Esophagus squamous epithelium (tissue), 5 donors: ENCODE data around the gene ARL13A. TPM values are rescaled to one million over a fixed set of nuclear protein-coding genes. Genes with fewer than 3 reads are reported as not detected.
"Not testable (repeated sequence)": the region's sequence is repeated elsewhere in the genome, so short reads cannot be mapped to it uniquely, and the experiment has no call there.

Source experiments
- DNase-seq: peaks from one replicate; lab custom pipeline; 2025; lab: John Stamatoyannopoulos, UW
- H3K27ac ChIP-seq, 4 donors: fragments of 200-600 bp; sonication (generic); one replicate each; pipeline ENCODE4 v1.5.1; 2016 to 2019; ENCODE audit warnings: mild to moderate bottlenecking in 1 of 4
- H3K27me3 ChIP-seq, 4 donors: fragments of 200-600 bp; sonication (generic); 1 replicate in 3 of 4; 2 replicates in 1 of 4; pipeline versions ENCODE4 v1.5.1 to v1.6.0; 2017 to 2021; ENCODE audit warnings: antibody characterized with exemption in 1 of 4
- H3K36me3 ChIP-seq, 3 donors: fragments of 200-600 bp; sonication (generic); one replicate each; pipeline ENCODE4 v1.5.1; 2016 to 2019
- H3K4me1 ChIP-seq, 3 donors: fragments of 200-600 bp; sonication (generic); one replicate each; pipeline ENCODE4 v1.5.1; 2017 to 2019
- H3K4me3 ChIP-seq, 4 donors: fragments of 200-600 bp; sonication (generic); 1 replicate in 3 of 4; 2 replicates in 1 of 4; pipeline ENCODE4 v1.5.1; 2016 to 2019; ENCODE audit warnings: mild to moderate bottlenecking in 2 of 4, moderate library complexity in 1 of 4
- H3K9me3 ChIP-seq, 3 donors: fragments of 200-600 bp; sonication (generic); one replicate each; pipeline ENCODE4 v1.5.1; 2016 to 2019
- CTCF ChIP-seq, 6 experiments: fragments of 450-650 bp in 4 of 6; fragments of 200-600 bp in 2 of 6; sonication (generic) in 2 of 6; IDR thresholded peaks; one replicate each; pipeline ENCODE4 v1.5.1; 2016 to 2019; ENCODE audit warnings: antibody characterized with exemption in 6 of 6, mild to moderate bottlenecking in 4 of 6, moderate library complexity in 4 of 6
- POLR2A ChIP-seq, 4 donors: fragments of 450-650 bp; IDR thresholded peaks; one replicate each; pipeline ENCODE4 v1.6.1; 2017; ENCODE audit warnings: antibody characterized with exemption in 4 of 4, mild to moderate bottlenecking in 4 of 4, moderate library complexity in 3 of 4
- WGBS, 2 donors: methylation state at CpG; one replicate each; pipeline ENCODE4 v1.1.5; 2018; 5-methylcytosine and 5-hydroxymethylcytosine counted together
- intact Hi-C: fragments of 100-400 bp; cut with DNase I; formaldehyde crosslinking; loops from one replicate; pipeline ENCODE4 v1.15.0; 2022
- total RNA-seq, 4 donors: library from RNA; depleted of rRNA; stranded (reverse); fragments of >200 nt; gene quantifications; one replicate each; pipeline ENCODE4 v1.1.0, GENCODE V29; 2016
- donor health status: DM: yes; HTN: yes; CAD: no.

ARL13A gene
- total RNA-seq, 4 donors from 2014 or later: not detected

- DNase-seq: no peak
- Histone ChIP-seq H3K9me3 (no peaks in the 10 kb centered on the region), H3K27me3 (no peaks in the 10 kb centered on the region), H3K27ac (no peak overlapping the region), H3K4me1 (no peaks in the 10 kb centered on the region), H3K36me3 (peaks cover 0 to 92% (median 0%) of the 10 kb centered on the region in 3 donors), H3K4me3 (no peak overlapping the region)
- intact Hi-C loops: no loop called here
- TF ChIP-seq POLR2A (IDR thresholded peaks at IDR 0.05): no peak
- TF ChIP-seq CTCF (IDR thresholded peaks at IDR 0.05): no peak
Measured at GRCh38 chrX:101009090-101009489, 39.6 kb downstream of the ARL13A start.

DNA sequence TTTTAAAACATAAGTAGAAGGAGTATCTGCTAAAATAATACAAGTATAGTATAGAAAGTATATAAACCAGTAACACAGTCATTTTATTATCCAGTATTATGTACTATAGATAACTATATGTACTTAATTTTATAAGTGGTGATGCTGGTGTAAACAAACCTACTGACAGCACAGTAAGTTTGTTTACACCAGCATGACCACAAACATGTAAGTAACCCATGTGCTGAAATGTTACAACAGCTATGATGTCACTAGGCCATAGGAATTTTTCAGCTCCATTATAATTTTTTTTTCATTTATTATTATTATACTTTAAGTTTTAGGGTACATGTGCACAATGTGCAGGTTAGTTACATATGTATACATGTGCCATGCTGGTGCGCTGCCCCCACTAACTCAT, 42.5 kb downstream of the ARL13A start:
- H3K9me3 ChIP-seq, H3K4me3 ChIP-seq, H3K4me1 ChIP-seq, H3K27ac ChIP-seq, intact Hi-C loops, H3K27me3 ChIP-seq, DNase-seq: not testable (repeated sequence)
- H3K36me3 ChIP-seq: peaks cover 0 to 98% (median 0%) of the 10 kb centered on the region in 3 donors
- 83 to 100% methylated on average over 1 of the region's 1 CpG for WGBS, 2 donors

DNA sequence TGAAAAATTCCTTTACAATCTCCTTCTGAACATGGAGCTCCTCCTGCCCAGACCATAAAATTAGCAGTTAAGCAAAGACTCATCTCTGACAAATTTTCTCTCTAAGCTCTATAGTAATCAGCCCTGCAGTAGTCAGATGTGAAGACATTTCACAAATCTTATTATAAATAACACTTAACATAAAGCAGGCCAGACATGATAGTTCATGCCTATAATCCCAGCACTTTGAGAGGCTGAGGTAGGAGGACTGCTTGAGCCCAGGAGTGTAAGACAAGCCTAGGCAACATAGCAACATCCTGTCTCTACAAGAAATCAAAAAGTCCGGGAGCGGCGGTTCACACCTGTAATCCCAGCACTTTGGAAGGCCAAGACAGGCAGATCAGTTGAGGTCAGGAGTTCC, 52.5 kb downstream of the ARL13A start:
- H3K27ac ChIP-seq: no peak overlapping the region
- H3K4me1 ChIP-seq: no peaks in the 10 kb centered on the region
- H3K4me3 ChIP-seq: no peak overlapping the region
- H3K36me3 ChIP-seq: peaks cover 0 to 87% (median 0%) of the 10 kb centered on the region in 3 donors
- TF ChIP-seq CTCF (IDR thresholded peaks at IDR 0.05): no peak
- TF ChIP-seq POLR2A (IDR thresholded peaks at IDR 0.05): no peak
- intact Hi-C loops: no loop called here
- 47% methylated on average over 3 of the region's 3 CpGs; no CpG with 5 or more reads in 1 of the 2 donors for WGBS, 2 donors
- no peak for DNase-seq
- H3K27me3 ChIP-seq: no peaks in the 10 kb centered on the region
- no peaks in the 10 kb centered on the region for H3K9me3 ChIP-seq

DNA sequence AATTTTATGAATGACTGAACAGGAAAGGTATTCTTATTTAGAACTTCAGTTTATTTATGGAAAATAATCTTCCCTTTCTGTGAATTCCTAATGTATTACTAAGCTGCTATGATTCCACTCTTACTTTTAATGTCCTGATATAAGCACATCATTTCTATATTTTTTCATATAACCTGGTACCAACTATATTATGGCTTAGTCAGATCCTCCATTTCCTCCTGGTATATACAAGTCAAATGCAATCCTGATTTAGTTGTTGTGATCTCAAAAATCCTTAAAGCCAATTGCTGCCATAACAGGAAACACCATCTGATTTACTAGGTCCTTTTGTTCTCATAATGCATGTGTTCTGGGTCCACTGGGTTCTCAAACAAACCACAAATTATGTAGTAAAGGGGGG, 55.6 kb downstream of the ARL13A start:
- H3K4me1 ChIP-seq: no peaks in the 10 kb centered on the region
- intact Hi-C loops: no loop called here
- no peak overlapping the region for H3K4me3 ChIP-seq
- no peaks in the 10 kb centered on the region for H3K9me3 ChIP-seq
- no peaks in the 10 kb centered on the region for H3K27me3 ChIP-seq
- DNase-seq: no peak
- H3K36me3 ChIP-seq: peaks cover 0 to 73% (median 0%) of the 10 kb centered on the region in 3 donors
- TF ChIP-seq POLR2A (IDR thresholded peaks at IDR 0.05) (no peak), CTCF (IDR thresholded peaks at IDR 0.05) (no peak)
- no peak overlapping the region for H3K27ac ChIP-seq

DNA sequence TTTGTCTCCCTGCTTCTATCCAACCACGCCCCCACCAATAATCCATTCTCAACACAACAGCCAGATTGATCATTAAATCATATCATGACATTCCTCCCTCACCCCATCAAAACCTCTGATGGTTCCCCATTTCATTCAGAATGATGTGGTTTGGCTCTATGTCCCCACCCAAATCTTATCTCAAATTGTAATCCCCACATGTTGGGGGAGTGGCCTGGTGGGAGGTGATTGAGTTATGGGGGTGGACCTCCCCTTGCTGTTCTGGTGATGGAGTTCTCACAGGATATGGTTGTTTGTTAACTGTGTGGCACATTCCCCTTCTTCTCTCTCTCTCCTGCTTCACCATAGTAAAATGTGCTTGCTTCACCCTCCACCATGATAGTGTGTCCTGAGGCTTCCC, 59.1 kb downstream of the ARL13A start:
- DNase-seq: no peak
- no peak overlapping the region for H3K4me3 ChIP-seq
- H3K27ac ChIP-seq: no peak overlapping the region
- no peaks in the 10 kb centered on the region for H3K4me1 ChIP-seq
- peaks cover 0 to 70% (median 0%) of the 10 kb centered on the region in 3 donors for H3K36me3 ChIP-seq
- H3K27me3 ChIP-seq: no peaks in the 10 kb centered on the region
- 70 to 100% methylated on average over 1 of the region's 1 CpG for WGBS, 2 donors
- intact Hi-C loops: no loop called here
- H3K9me3 ChIP-seq: no peaks in the 10 kb centered on the region
- TF ChIP-seq CTCF (IDR thresholded peaks at IDR 0.05) (no peak), POLR2A (IDR thresholded peaks at IDR 0.05) (no peak)

GRCh38 chrX:101029665-101030064, 60.2 kb downstream of the ARL13A start:
- Histone ChIP-seq H3K4me3 (no peak overlapping the region), H3K36me3 (peaks cover 0 to 73% (median 0%) of the 10 kb centered on the region in 3 donors), H3K27ac (no peak overlapping the region), H3K27me3 (no peaks in the 10 kb centered on the region), H3K9me3 (no peaks in the 10 kb centered on the region), H3K4me1 (no peaks in the 10 kb centered on the region)
- DNase-seq: no peak
- intact Hi-C loops: no loop called here
- 92% methylated on average over 1 of the region's 1 CpG; no CpG with 5 or more reads in 1 of the 2 donors for WGBS, 2 donors
- no peak for TF ChIP-seq CTCF (IDR thresholded peaks at IDR 0.05)
- TF ChIP-seq POLR2A (IDR thresholded peaks at IDR 0.05): no peak
